GM12891 (cell line): ENCODE data around the gene BRD9.
A peak's percentile ranks its signal among the peaks of the same experiment; 100 is the strongest.

ENCODE experiments used
- DNase-seq: peaks from one replicate; pipeline ENCODE4 v3.0.0; 2011; ENCODE audit warnings: low spot score; ENCODE audit not compliant: insufficient read length
- FAIRE-seq: peaks from 2 replicates; lab custom pipeline; 2011; peaks lifted over from hg19 to GRCh38; lab: Jason Lieb, UNC
- PAX5 ChIP-seq: IDR thresholded peaks from 2 replicates; pipeline ENCODE4 v1.6.1; 2011; ENCODE audit warnings: low read length, moderate library complexity, mild to moderate bottlenecking; ENCODE audit not compliant: insufficient read depth, severe bottlenecking
- POLR2A ChIP-seq: IDR thresholded peaks from 2 replicates; pipeline ENCODE4 v1.6.1; 2011; ENCODE audit warnings: low read depth, low read length, control low read depth
- POLR2AphosphoS5 ChIP-seq: IDR thresholded peaks from 2 replicates; pipeline ENCODE4 v1.6.1; 2011; ENCODE audit warnings: low read depth, low read length, control low read depth
- POU2F2 ChIP-seq: IDR thresholded peaks from 2 replicates; pipeline ENCODE4 v1.6.1; 2011; ENCODE audit warnings: low read depth, mild to moderate bottlenecking, control low read depth, low read length, moderate library complexity
- SPI1 ChIP-seq: IDR thresholded peaks from 2 replicates; pipeline ENCODE4 v1.6.1; 2011; ENCODE audit warnings: low read depth, low read length, control low read depth
- TAF1 ChIP-seq: IDR thresholded peaks from 2 replicates; pipeline ENCODE4 v1.6.1; 2011; ENCODE audit warnings: low read depth, low read length, control low read depth

The BRD9 gene

GRCh38 chr5:902129-902916 is 9.7 kb upstream of the BRD9 start:
- no peak for DNase-seq
- TF ChIP-seq POLR2AphosphoS5 (no peak), TAF1 (no peak), POU2F2 (no peak), POLR2A (no peak), PAX5 (no peak), SPI1 (no peak)
- no peak for FAIRE-seq

GRCh38 chr5:900781-901180 is 8.2 kb upstream of the BRD9 start:
- no peak for FAIRE-seq
- DNase-seq, result no peak
- TF ChIP-seq TAF1 (no peak), PAX5 (no peak), POLR2AphosphoS5 (no peak), POU2F2 (no peak), POLR2A (no peak), SPI1 (no peak)

GRCh38 chr5:893711-894110 is 1.1 kb upstream of the BRD9 start:
- DNase-seq (no peak), FAIRE-seq (no peak)
- TF ChIP-seq POLR2A, result no peak
- TF ChIP-seq SPI1, result no peak
- no peak for TF ChIP-seq PAX5
- TF ChIP-seq POU2F2, result no peak
- TF ChIP-seq POLR2AphosphoS5, result no peak
- no peak for TF ChIP-seq TAF1

- FAIRE-seq (no peak), DNase-seq (no peak)
- TF ChIP-seq TAF1 (no peak), SPI1 (no peak), POLR2AphosphoS5 (no peak), POLR2A (no peak), PAX5 (no peak), POU2F2 (no peak)
Measured at GRCh38 chr5:893137-893506, 521 bp upstream of the BRD9 start.

GRCh38 chr5:891837-892393 is 686 bp downstream of the BRD9 start:
- DNase-seq (peak; percentile 52), FAIRE-seq (no peak)
- TF ChIP-seq POLR2AphosphoS5, result no peak
- TF ChIP-seq TAF1, result no peak
- TF ChIP-seq SPI1, result no peak
- TF ChIP-seq PAX5, result no peak
- TF ChIP-seq POLR2A, result no peak
- TF ChIP-seq POU2F2, result no peak

- FAIRE-seq, result no peak
Measured at GRCh38 chr5:891117-891836, 1.3 kb downstream of the BRD9 start.

GRCh38 chr5:889075-889710 is 3.4 kb downstream of the BRD9 start:
- TF ChIP-seq PAX5, result no peak
- no peak for TF ChIP-seq POLR2AphosphoS5
- TF ChIP-seq POU2F2, result no peak
- TF ChIP-seq TAF1, result no peak
- no peak for TF ChIP-seq POLR2A
- no peak for TF ChIP-seq SPI1
- no peak for FAIRE-seq
- DNase-seq, result no peak

More at GRCh38 chr5:891117-891836, 1.3 kb downstream of the BRD9 start:
- DNase-seq, result no peak
- TF ChIP-seq POU2F2 (no peak), TAF1 (no peak), SPI1 (no peak), POLR2A (no peak), POLR2AphosphoS5 (no peak), PAX5 (no peak)

- TF ChIP-seq TAF1 (no peak), POLR2A (no peak), POU2F2 (no peak)
- no peak for DNase-seq
- FAIRE-seq, result no peak
Measured at GRCh38 chr5:888638-889035, 4.0 kb downstream of the BRD9 start.

GRCh38 chr5:887947-888637 is 4.5 kb downstream of the BRD9 start:
- DNase-seq, result no peak
- TF ChIP-seq POLR2A, result no peak
- TF ChIP-seq POU2F2, result no peak
- TF ChIP-seq TAF1, result no peak
- TF ChIP-seq POLR2AphosphoS5, result no peak
- no peak for TF ChIP-seq SPI1
- no peak for TF ChIP-seq PAX5
- no peak for FAIRE-seq
